ENCODE results near the gene CCR7.

Gene CCR7

GRCh38 chr17:40530531-40530994, 34.7 kb downstream of the CCR7 start:
- no peaks in the 10 kb centered on the region for H3K36me3 ChIP-seq
- H3K27ac ChIP-seq: no peak overlapping the region
- H3K27me3 ChIP-seq (ENCODE audit: insufficient read depth, low read depth, severe bottlenecking): no peaks in the 10 kb centered on the region
- no peak for DNase-seq
- TF ChIP-seq, protein P1, sequence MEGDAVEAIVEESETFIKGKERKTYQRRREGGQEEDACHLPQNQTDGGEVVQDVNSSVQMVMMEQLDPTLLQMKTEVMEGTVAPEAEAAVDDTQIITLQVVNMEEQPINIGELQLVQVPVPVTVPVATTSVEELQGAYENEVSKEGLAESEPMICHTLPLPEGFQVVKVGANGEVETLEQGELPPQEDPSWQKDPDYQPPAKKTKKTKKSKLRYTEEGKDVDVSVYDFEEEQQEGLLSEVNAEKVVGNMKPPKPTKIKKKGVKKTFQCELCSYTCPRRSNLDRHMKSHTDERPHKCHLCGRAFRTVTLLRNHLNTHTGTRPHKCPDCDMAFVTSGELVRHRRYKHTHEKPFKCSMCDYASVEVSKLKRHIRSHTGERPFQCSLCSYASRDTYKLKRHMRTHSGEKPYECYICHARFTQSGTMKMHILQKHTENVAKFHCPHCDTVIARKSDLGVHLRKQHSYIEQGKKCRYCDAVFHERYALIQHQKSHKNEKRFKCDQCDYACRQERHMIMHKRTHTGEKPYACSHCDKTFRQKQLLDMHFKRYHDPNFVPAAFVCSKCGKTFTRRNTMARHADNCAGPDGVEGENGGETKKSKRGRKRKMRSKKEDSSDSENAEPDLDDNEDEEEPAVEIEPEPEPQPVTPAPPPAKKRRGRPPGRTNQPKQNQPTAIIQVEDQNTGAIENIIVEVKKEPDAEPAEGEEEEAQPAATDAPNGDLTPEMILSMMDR (IDR thresholded peaks at IDR 0.05; ENCODE audit: low read depth, low read length): no peak
- no peak overlapping the region for H3K4me3 ChIP-seq (ENCODE audit: low read depth, low read length)
- H3K9me3 ChIP-seq (ENCODE audit: severe bottlenecking): peaks cover 4% of the 10 kb centered on the region

GRCh38 chr17:40529991-40530390, 35.3 kb downstream of the CCR7 start:
- H3K27ac ChIP-seq: no peak overlapping the region
- H3K36me3 ChIP-seq: no peaks in the 10 kb centered on the region
- no peak overlapping the region for H3K4me3 ChIP-seq (ENCODE audit: low read depth, low read length)
- DNase-seq: no peak
- TF ChIP-seq, protein P1 (IDR thresholded peaks at IDR 0.05; ENCODE audit: low read depth, low read length): no peak
- H3K27me3 ChIP-seq (ENCODE audit: insufficient read depth, low read depth, severe bottlenecking): no peaks in the 10 kb centered on the region
- peaks cover 10% of the 10 kb centered on the region for H3K9me3 ChIP-seq (ENCODE audit: severe bottlenecking)

DNA sequence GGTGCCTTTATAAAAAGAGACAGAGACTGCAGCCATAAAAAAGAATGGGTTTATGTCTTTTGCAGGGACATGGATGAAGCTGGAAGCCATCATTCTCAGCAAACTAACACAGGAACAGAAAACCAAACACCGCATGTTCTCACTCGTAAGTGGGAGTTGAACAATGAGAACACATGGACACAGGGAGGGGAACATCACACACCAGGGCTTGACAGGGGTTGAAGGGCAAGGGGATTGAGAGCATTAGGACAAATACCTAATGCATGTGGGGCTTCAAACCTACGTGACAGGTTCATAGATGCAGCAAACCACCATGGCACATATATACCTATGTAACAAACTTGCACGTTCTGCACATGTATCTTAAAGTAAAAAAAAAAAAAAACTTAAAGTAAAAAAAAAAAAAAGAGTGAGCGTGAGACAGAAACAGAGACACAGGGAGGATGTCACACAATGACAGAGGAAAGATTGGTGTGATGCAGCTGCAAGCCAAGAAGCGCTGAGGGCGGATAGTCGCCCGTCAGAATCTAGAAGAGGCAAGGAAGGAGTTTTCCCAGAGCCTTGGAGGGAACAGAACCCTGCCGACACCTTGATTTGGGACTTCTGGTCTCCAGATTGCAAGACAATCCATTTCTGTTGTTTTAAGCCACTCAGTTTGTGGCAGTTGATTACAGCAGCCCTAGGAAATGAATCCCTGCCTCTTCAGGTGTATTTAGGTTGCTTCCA, 36.4 kb downstream of the CCR7 start:
- DNase-seq: no peak
- no peak overlapping the region for H3K27ac ChIP-seq
- no peak overlapping the region for H3K4me3 ChIP-seq (ENCODE audit: low read depth, low read length)
- TF ChIP-seq, protein P1 (IDR thresholded peaks at IDR 0.05; ENCODE audit: low read depth, low read length): no peak
- H3K9me3 ChIP-seq (ENCODE audit: severe bottlenecking): peaks cover 16% of the 10 kb centered on the region
- H3K36me3 ChIP-seq: no peaks in the 10 kb centered on the region
- H3K27me3 ChIP-seq (ENCODE audit: insufficient read depth, low read depth, severe bottlenecking): no peaks in the 10 kb centered on the region

GRCh38 chr17:40526668-40527067, 38.6 kb downstream of the CCR7 start:
- peak; percentile 98 for DNase-seq
- Histone ChIP-seq H3K27ac (peak overlapping the region; percentile 69), H3K9me3 (ENCODE audit: severe bottlenecking) (peaks cover 19% of the 10 kb centered on the region), H3K27me3 (ENCODE audit: insufficient read depth, low read depth, severe bottlenecking) (no peaks in the 10 kb centered on the region), H3K4me3 (ENCODE audit: low read depth, low read length) (no peak overlapping the region), H3K36me3 (no peaks in the 10 kb centered on the region)
- TF ChIP-seq, protein P1 (IDR thresholded peaks at IDR 0.05; ENCODE audit: low read depth, low read length): peak; percentile 36; the same call in 1 of the 2 replicates

GRCh38 chr17:40525294-40525693, 40.0 kb downstream of the CCR7 start:
- peaks cover 19% of the 10 kb centered on the region for H3K9me3 ChIP-seq (ENCODE audit: severe bottlenecking)
- no peaks in the 10 kb centered on the region for H3K36me3 ChIP-seq
- TF ChIP-seq, protein P1 (IDR thresholded peaks at IDR 0.05; ENCODE audit: low read depth, low read length): no peak
- no peak overlapping the region; the same call in 1 of the 2 replicates for H3K27ac ChIP-seq
- no peak for DNase-seq
- no peaks in the 10 kb centered on the region for H3K27me3 ChIP-seq (ENCODE audit: insufficient read depth, low read depth, severe bottlenecking)
- no peak overlapping the region for H3K4me3 ChIP-seq (ENCODE audit: low read depth, low read length)
